ENCODE results near the gene ZNF362. TPM values are rescaled to one million over a fixed set of nuclear protein-coding genes. Genes with fewer than 3 reads are reported as not detected.
"Not testable (repeated sequence)": the region's sequence is repeated elsewhere in the genome, so short reads cannot be mapped to it uniquely, and the experiment has no call there.

The ZNF362 gene
- total and polyA plus RNA-seq, 8 donors, result 1.3 to 49.8 (median 8.8) TPM

DNA sequence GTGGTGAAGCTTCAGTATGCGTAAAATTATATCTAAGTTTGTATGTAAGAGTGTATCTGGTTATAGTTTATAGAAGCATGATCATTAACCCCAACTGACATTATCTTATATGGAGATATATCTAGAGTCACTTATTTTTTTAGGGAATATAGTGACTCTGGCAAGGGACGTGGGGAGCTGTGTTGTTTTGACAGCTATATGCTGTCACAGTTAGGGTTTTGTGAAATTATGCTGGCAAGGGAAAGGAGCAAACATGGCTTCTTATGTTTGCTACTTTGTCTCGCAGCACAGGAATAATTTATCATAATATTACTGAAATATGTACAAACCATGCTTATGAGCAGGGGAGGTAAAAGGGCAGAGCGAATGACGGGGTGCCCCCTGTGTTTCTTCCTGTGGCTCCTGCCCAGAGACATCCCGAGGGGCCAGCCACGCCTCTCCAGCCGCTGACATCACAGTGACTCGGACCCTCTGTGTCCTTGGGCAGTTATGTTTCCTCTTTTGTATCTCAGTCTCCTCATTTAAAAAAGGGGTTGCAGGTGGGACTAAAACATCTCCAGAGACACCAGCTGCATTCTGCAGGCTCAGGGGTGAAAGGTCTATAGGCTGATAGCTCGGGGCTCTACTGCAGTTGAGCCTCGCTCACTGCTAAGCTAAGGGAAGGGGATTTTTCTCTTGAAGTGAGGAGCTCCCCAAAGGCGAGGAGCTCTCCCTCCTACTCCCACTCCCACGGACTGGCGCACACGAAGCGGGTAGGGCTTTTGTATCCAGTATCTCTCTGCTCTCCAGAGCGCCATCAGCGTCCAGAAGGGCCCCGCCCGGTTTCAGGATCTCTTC, 49.7 kb downstream of the ZNF362 start:
- peak overlapping the region in 3 of 4 donors; percentile 31 to 50 (median 33) for H3K4me3 ChIP-seq
- no peak overlapping the region for H3K27ac ChIP-seq
- H3K27me3 ChIP-seq, result peaks cover 0 to 16% (median 12%) of the 10 kb centered on the region in 3 donors
- TF ChIP-seq POLR2AphosphoS5 (IDR thresholded peaks at IDR 0.05), result no peak
- TF ChIP-seq, protein P1, sequence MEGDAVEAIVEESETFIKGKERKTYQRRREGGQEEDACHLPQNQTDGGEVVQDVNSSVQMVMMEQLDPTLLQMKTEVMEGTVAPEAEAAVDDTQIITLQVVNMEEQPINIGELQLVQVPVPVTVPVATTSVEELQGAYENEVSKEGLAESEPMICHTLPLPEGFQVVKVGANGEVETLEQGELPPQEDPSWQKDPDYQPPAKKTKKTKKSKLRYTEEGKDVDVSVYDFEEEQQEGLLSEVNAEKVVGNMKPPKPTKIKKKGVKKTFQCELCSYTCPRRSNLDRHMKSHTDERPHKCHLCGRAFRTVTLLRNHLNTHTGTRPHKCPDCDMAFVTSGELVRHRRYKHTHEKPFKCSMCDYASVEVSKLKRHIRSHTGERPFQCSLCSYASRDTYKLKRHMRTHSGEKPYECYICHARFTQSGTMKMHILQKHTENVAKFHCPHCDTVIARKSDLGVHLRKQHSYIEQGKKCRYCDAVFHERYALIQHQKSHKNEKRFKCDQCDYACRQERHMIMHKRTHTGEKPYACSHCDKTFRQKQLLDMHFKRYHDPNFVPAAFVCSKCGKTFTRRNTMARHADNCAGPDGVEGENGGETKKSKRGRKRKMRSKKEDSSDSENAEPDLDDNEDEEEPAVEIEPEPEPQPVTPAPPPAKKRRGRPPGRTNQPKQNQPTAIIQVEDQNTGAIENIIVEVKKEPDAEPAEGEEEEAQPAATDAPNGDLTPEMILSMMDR (IDR thresholded peaks at IDR 0.05), result no peak
- no peak for TF ChIP-seq EP300 (IDR thresholded peaks at IDR 0.05)
- no peak for TF ChIP-seq POLR2A (IDR thresholded peaks at IDR 0.05)
- intact Hi-C loops (cut with DNase I; ENCODE audit: low total_unique reads), result no loop called here
- DNase-seq, result no peak
- H3K4me1 ChIP-seq, result peaks cover 11 to 22% (median 15%) of the 10 kb centered on the region in 4 donors
- whole genome bisulfite sequencing, 5 donors, result 54 to 70% (median 56%) methylated on average over 19 to 20 of the region's 20 CpGs
- H3K9me3 ChIP-seq, result no peaks in the 10 kb centered on the region
- no peaks in the 10 kb centered on the region for H3K36me3 ChIP-seq

DNA sequence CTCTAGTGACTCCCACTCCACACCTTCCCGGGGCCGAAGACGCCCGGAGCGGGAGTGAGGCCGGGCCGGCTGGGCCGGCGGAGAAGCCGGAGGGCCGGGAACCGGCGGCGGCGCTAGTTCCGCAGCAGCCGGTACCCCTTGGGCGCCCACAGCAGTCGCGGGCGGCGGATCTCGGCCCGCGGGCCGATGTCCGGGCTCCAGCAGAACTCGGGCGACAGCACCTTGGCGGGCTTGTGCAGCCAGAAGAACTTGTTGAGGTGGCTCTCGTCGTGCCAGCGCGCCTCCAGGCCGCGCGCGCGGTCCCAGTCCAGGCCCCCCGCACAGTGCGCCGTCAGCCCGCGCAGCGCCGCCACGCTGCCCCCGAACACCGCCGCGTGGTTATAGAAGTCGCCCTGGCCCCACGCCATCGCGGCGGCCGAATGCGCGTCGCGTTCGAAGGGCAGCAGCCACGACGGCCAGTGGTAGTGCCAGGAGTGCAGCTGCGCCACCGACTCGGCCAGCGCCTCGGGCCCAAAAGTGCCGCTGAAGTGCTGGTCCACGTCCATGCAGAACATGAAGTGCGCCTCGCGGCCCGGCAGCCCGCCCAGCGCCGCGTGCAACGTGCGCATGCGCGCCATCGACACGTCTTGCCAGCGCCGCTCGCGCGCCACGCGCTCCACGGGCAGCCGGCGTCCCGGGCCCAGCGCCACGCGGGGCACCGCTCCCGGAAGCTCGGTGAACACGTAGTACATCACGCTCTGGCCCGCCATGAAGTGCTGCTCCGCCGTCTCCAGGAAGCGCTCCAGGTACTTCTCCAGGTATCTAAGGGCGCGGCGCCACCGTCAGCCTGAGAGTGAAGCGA, 50.6 kb downstream of the ZNF362 start:
- Histone ChIP-seq H3K36me3 (no peaks in the 10 kb centered on the region), H3K4me1 (peaks cover 10 to 15% (median 12%) of the 10 kb centered on the region in 4 donors), H3K9me3 (no peaks in the 10 kb centered on the region), H3K27ac (no peak overlapping the region), H3K4me3 (peak overlapping the region; percentile 31 to 50 (median 32)), H3K27me3 (peaks cover 0 to 16% (median 12%) of the 10 kb centered on the region in 3 donors)
- no peak for TF ChIP-seq EP300 (IDR thresholded peaks at IDR 0.05)
- no peak for TF ChIP-seq POLR2AphosphoS5 (IDR thresholded peaks at IDR 0.05)
- TF ChIP-seq, protein P1 (IDR thresholded peaks at IDR 0.05), result no peak
- no peak for TF ChIP-seq POLR2A (IDR thresholded peaks at IDR 0.05)
- DNase-seq, result peak in 1 of 2 donors; percentile 81
- intact Hi-C loops (cut with DNase I; ENCODE audit: low total_unique reads), result no loop called here
- WGBS, 5 donors, result 11 to 32% (median 17%) methylated on average over 40 to 113 of the region's 113 CpGs

DNA sequence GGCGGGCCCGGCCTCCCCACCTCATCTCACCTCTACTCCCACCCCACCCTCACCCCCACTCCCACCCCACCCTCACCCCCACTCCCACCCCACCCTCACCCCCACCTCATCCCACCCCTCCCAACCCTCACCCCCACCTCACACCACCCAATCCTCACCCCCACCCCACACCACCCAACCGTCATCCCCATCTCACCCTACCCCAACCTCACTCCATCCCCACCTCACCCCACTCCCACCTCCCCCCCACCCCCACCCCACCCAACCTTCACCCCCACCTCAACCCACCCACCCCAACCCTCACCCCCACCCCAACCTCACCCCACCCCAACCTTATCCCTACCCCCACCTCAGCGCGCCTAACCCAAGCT, 51.2 kb downstream of the ZNF362 start:
- TF ChIP-seq POLR2A (IDR thresholded peaks at IDR 0.05), result no peak
- TF ChIP-seq EP300 (IDR thresholded peaks at IDR 0.05), result no peak
- TF ChIP-seq, protein P1 (IDR thresholded peaks at IDR 0.05), result no peak
- DNase-seq, result no peak
- intact Hi-C loops (cut with DNase I; ENCODE audit: low total_unique reads), result no loop called here
- H3K27ac ChIP-seq, result no peak overlapping the region
- no peaks in the 10 kb centered on the region for H3K36me3 ChIP-seq
- 55 to 79% (median 61%) methylated on average over 2 to 5 of the region's 5 CpGs for WGBS, 5 donors
- no peaks in the 10 kb centered on the region for H3K9me3 ChIP-seq
- peaks cover 10 to 13% (median 11%) of the 10 kb centered on the region in 4 donors for H3K4me1 ChIP-seq
- peak overlapping the region in 1 of 4 donors; percentile 33 for H3K4me3 ChIP-seq
- peaks cover 0 to 16% (median 12%) of the 10 kb centered on the region in 3 donors for H3K27me3 ChIP-seq

GRCh38 chr1:33309351-33309750, 53.1 kb downstream of the ZNF362 start:
- intact Hi-C loops (cut with DNase I; ENCODE audit: low total_unique reads), result not testable (repeated sequence)

More at GRCh38 chr1:33309351-33309750, 53.1 kb downstream of the ZNF362 start:
- Histone ChIP-seq H3K27me3 (peaks cover 0 to 16% (median 12%) of the 10 kb centered on the region in 3 donors), H3K4me1 (peaks cover 10 to 13% (median 11%) of the 10 kb centered on the region in 4 donors)
- H3K9me3 ChIP-seq, DNase-seq, H3K4me3 ChIP-seq, H3K36me3 ChIP-seq, H3K27ac ChIP-seq: not testable (repeated sequence)
- WGBS, 5 donors, result 95 to 97% (median 96%) methylated on average over 10 to 31 of the region's 32 CpGs; no CpG with 5 or more reads in 1 of the 5 donors

Data from stomach (tissue), 9 donors.